ENCODE data around the gene PAIP2B. TPM values are rescaled to one million over a fixed set of nuclear protein-coding genes. Genes with fewer than 3 reads are reported as not detected.
"Not testable (repeated sequence)": the region's sequence is repeated elsewhere in the genome, so short reads cannot be mapped to it uniquely, and the experiment has no call there.

Gene PAIP2B
- polyA plus RNA-seq, 1 of the 3 experiments (the other 2 are of a cell fraction) = 0.20 TPM

GRCh38 chr2:71187589-71187988, 39.3 kb downstream of the PAIP2B start (continued):
- TF ChIP-seq ZBTB33 (IDR thresholded peaks at IDR 0.05; ENCODE audit: borderline replicate concordance, low read depth) (no peak), NRF1 (IDR thresholded peaks at IDR 0.05; ENCODE audit: low read depth, low read length) (no peak), FOSL2 (IDR thresholded peaks at IDR 0.05; ENCODE audit: borderline replicate concordance, low read depth) (no peak), RXRA (IDR thresholded peaks at IDR 0.05; ENCODE audit: borderline replicate concordance, low read depth) (no peak), SMC3 (IDR thresholded peaks at IDR 0.05; ENCODE audit: low read depth, low read length) (no peak)
- TF ChIP-seq, protein P1, sequence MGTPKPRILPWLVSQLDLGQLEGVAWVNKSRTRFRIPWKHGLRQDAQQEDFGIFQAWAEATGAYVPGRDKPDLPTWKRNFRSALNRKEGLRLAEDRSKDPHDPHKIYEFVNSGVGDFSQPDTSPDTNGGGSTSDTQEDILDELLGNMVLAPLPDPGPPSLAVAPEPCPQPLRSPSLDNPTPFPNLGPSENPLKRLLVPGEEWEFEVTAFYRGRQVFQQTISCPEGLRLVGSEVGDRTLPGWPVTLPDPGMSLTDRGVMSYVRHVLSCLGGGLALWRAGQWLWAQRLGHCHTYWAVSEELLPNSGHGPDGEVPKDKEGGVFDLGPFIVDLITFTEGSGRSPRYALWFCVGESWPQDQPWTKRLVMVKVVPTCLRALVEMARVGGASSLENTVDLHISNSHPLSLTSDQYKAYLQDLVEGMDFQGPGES (IDR thresholded peaks at IDR 0.05; ENCODE audit: low read depth, low read length) = no peak

DNA sequence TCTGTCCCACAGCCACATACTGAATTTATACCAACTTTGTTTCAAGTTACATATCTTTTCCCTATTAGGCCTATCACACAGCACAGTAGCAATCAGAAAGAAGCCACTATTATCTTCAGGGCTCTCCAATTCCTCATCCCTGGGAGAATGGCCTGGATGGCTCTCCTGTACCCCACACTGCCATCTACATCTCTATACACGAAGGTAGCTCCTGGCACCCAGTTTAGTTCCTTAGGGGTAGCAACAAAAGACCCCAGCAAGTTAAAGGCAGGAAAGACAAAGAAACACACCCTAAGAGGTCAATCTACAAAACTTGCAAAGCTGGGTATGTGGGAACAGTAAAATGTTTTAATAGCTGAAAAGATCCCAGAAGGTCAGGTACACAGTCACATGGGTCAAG, 39.9 kb downstream of the PAIP2B start:
- Histone ChIP-seq H3K36me3 (replicated peaks in 1 of 2; ENCODE audit: control insufficient read depth in 1 of 2, insufficient read depth in 2 of 2, low read length in 1 of 2) (no peaks in the 10 kb centered on the region), H3K27ac (ENCODE audit: low read depth in 2 of 2, low read length in 1 of 2) (no peak overlapping the region), H3K79me2 (ENCODE audit: insufficient read depth) (no peaks in the 10 kb centered on the region), H3K9me3 (no peaks in the 10 kb centered on the region), H3F3A (replicated peaks; ENCODE audit: insufficient read depth) (no peaks in the 10 kb centered on the region), H2AFZ (ENCODE audit: low read depth) (no peak overlapping the region), H3K4me2 (no peak overlapping the region), H3K9ac (no peak overlapping the region), H3K4me3 (ENCODE audit: low read depth in 2 of 2, low read length in 1 of 2) (no peak overlapping the region), H3K9me2 (no peaks in the 10 kb centered on the region), H3K4me1 (ENCODE audit: control insufficient read depth in 1 of 2, insufficient read depth in 2 of 2, low read depth in 1 of 2, low read length in 1 of 2) (peaks cover 0 to 2% of the 10 kb centered on the region in 2 experiments; a peak in 1 of 4 replicates), H3K27me3 (ENCODE audit: insufficient read depth) (no peaks in the 10 kb centered on the region; the same call in 1 of the 2 replicates), H4K20me1 (ENCODE audit: insufficient read depth) (no peaks in the 10 kb centered on the region)
- ChIA-PET POLR2A (no interaction called here), CTCF (interaction anchor here (1.1 to 1.7 kb wide), 4 partner anchors 12 to 323 kb away, joined by 3 to 5 read pairs (median 4); no protein-coding TSS in a partner anchor)
- 4% methylated on average over 1 of the region's 1 CpG for WGBS (ENCODE audit: low lambda C conversion rate)
- no peak for DNase-seq
- TF ChIP-seq RCOR1 (IDR thresholded peaks at IDR 0.05; ENCODE audit: low read length) (no peak), PBX3 (IDR thresholded peaks at IDR 0.05) (no peak), JUND (IDR thresholded peaks at IDR 0.05) (no peak), SIN3A (IDR thresholded peaks at IDR 0.05; ENCODE audit: borderline replicate concordance, low read depth, low read length) (no peak), TAF1 (IDR thresholded peaks at IDR 0.05; ENCODE audit: borderline replicate concordance, low read depth, low read length) (no peak), ELF1 (IDR thresholded peaks at IDR 0.05) (no peak)
- TF ChIP-seq, protein P2, sequence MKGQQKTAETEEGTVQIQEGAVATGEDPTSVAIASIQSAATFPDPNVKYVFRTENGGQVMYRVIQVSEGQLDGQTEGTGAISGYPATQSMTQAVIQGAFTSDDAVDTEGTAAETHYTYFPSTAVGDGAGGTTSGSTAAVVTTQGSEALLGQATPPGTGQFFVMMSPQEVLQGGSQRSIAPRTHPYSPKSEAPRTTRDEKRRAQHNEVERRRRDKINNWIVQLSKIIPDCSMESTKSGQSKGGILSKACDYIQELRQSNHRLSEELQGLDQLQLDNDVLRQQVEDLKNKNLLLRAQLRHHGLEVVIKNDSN (IDR thresholded peaks at IDR 0.05; ENCODE audit: borderline replicate concordance, low read depth) = no peak

GRCh38 chr2:71183306-71184115, 43.4 kb downstream of the PAIP2B start:
- H2AFZ ChIP-seq (ENCODE audit: low read depth); POLR2A ChIA-PET; H3F3A ChIP-seq (replicated peaks; ENCODE audit: insufficient read depth); H3K4me3 ChIP-seq (ENCODE audit: low read depth in 2 of 2, low read length in 1 of 2); H3K4me2 ChIP-seq; H3K27ac ChIP-seq (ENCODE audit: low read depth in 2 of 2, low read length in 1 of 2); H3K4me1 ChIP-seq (ENCODE audit: control insufficient read depth in 1 of 2, insufficient read depth in 2 of 2, low read depth in 1 of 2, low read length in 1 of 2); H3K27me3 ChIP-seq (ENCODE audit: insufficient read depth); H4K20me1 ChIP-seq (ENCODE audit: insufficient read depth); H3K9me3 ChIP-seq; H3K9ac ChIP-seq; H3K36me3 ChIP-seq (replicated peaks in 1 of 2; ENCODE audit: control insufficient read depth in 1 of 2, insufficient read depth in 2 of 2, low read length in 1 of 2); H3K79me2 ChIP-seq (ENCODE audit: insufficient read depth); DNase-seq; H3K9me2 ChIP-seq: not testable (repeated sequence)
- CTCF ChIA-PET = interaction anchor here (0.8 to 1.5 kb wide), 2 partner anchors 9 to 326 kb away, joined by 3 to 4 read pairs; no protein-coding TSS in a partner anchor
- 56% methylated on average over 2 of the region's 5 CpGs for WGBS (ENCODE audit: low lambda C conversion rate)
